Testis (tissue), 3 donors: ENCODE results near the gene SPG11. TPM values are rescaled to one million over a fixed set of nuclear protein-coding genes. Genes with fewer than 3 reads are reported as not detected.

ENCODE experiments used
- DNase-seq: peaks from one replicate; pipeline ENCODE4 v3.0.0-alpha.2; 2019
- H3K27ac ChIP-seq, 2 donors: fragments of 200-600 bp; sonication (generic); one replicate each; pipeline ENCODE4 v1.5.1; 2019
- H3K27me3 ChIP-seq: fragments of 200-600 bp; sonication (generic); one replicate; pipeline ENCODE4 v1.5.1; 2019
- H3K36me3 ChIP-seq: fragments of 200-600 bp; sonication (generic); one replicate; pipeline ENCODE4 v1.5.1; 2017; ENCODE audit warnings: low read depth; ENCODE audit errors: missing control alignments
- H3K4me1 ChIP-seq: fragments of 200-600 bp; sonication (generic); one replicate; pipeline ENCODE4 v1.5.1; 2019
- H3K4me3 ChIP-seq, 2 donors: fragments of 200-600 bp; sonication (generic); one replicate each; pipeline ENCODE4 v1.5.1; 2017 to 2019
- H3K9me3 ChIP-seq: fragments of 200-600 bp; sonication (generic); one replicate; pipeline ENCODE4 v1.5.1; 2017
- CTCF ChIP-seq, 3 experiments: fragments of 450-650 bp in 2 of 3; fragments of 200-600 bp in 1 of 3; sonication (generic) in 1 of 3; IDR thresholded peaks; one replicate each; pipeline ENCODE4 v1.5.1; 2016 to 2019; ENCODE audit warnings: antibody characterized with exemption in 3 of 3, mild to moderate bottlenecking in 2 of 3, moderate library complexity in 1 of 3
- POLR2A ChIP-seq: fragments of 450-650 bp; IDR thresholded peaks from one replicate; pipeline ENCODE4 v1.6.1; 2017; ENCODE audit warnings: antibody characterized with exemption, mild to moderate bottlenecking, moderate library complexity
- WGBS, 2 donors: methylation state at CpG; one replicate each; pipeline ENCODE4 v1.1.5; 2018; 5-methylcytosine and 5-hydroxymethylcytosine counted together
- intact Hi-C: fragments of 100-400 bp; cut with DNase I; formaldehyde crosslinking; loops from one replicate; pipeline ENCODE4 v1.15.1; 2023; ENCODE audit warnings: low total_unique reads
- polyA plus RNA-seq: library from polyadenylated mRNA; stranded (reverse); fragments of 350-450 nt; fragmentation: Illumina TruSeq; extraction: RNeasy Lipid Tissue Mini Kit (QIAGEN cat#74804); gene quantifications from one replicate; pipeline ENCODE4 v1.2.3, GENCODE V29; 2014; ENCODE audit warnings: low read depth, low replicate concordance; ENCODE audit not compliant: insufficient read depth
- total RNA-seq, 2 donors: library from RNA; depleted of rRNA; stranded (reverse); fragments of >200 nt; gene quantifications; one replicate each; pipeline ENCODE4 v1.2.3, GENCODE V29; 2016

SPG11 gene
- total and polyA plus RNA-seq, 3 donors from 2014 or later: 89.6 to 137 (median 127) TPM

- Histone ChIP-seq H3K27ac (no peak overlapping the region), H3K4me1 (no peaks in the 10 kb centered on the region), H3K27me3 (no peaks in the 10 kb centered on the region), H3K36me3 (no peaks in the 10 kb centered on the region), H3K9me3 (no peaks in the 10 kb centered on the region), H3K4me3 (no peak overlapping the region)
- 85 to 92% methylated on average over 3 of the region's 3 CpGs for WGBS, 2 donors
- intact Hi-C loops: no loop called here
- no peak for TF ChIP-seq CTCF (IDR thresholded peaks at IDR 0.05)
- TF ChIP-seq POLR2A: no peak
- DNase-seq: no peak
These were observed 6.5 kb downstream of the SPG11 start for GRCh38 chr15:44656913-44657312.

GRCh38 chr15:44656298-44656697, 7.2 kb downstream of the SPG11 start:
- H3K4me3 ChIP-seq: no peak overlapping the region
- no peaks in the 10 kb centered on the region for H3K36me3 ChIP-seq
- intact Hi-C loops: no loop called here
- no peaks in the 10 kb centered on the region for H3K27me3 ChIP-seq
- no peak for DNase-seq
- no peak for TF ChIP-seq POLR2A
- no peak for TF ChIP-seq CTCF (IDR thresholded peaks at IDR 0.05)
- H3K9me3 ChIP-seq: no peaks in the 10 kb centered on the region
- no peak overlapping the region for H3K27ac ChIP-seq
- WGBS, 2 donors: 96 to 97% methylated on average over 1 of the region's 1 CpG
- no peaks in the 10 kb centered on the region for H3K4me1 ChIP-seq

- intact Hi-C loops: no loop called here
- DNase-seq: no peak
- no peaks in the 10 kb centered on the region for H3K36me3 ChIP-seq
- H3K4me1 ChIP-seq: no peaks in the 10 kb centered on the region
- no peaks in the 10 kb centered on the region for H3K27me3 ChIP-seq
- H3K27ac ChIP-seq: no peak overlapping the region
- TF ChIP-seq CTCF (IDR thresholded peaks at IDR 0.05) (no peak), POLR2A (no peak)
- no peaks in the 10 kb centered on the region for H3K9me3 ChIP-seq
- no peak overlapping the region for H3K4me3 ChIP-seq
- 96 to 98% methylated on average over 6 of the region's 6 CpGs for WGBS, 2 donors
These were observed 8.6 kb downstream of the SPG11 start for GRCh38 chr15:44654858-44655257.

GRCh38 chr15:44647637-44648036, 15.8 kb downstream of the SPG11 start:
- DNase-seq: no peak
- Histone ChIP-seq H3K4me1 (no peaks in the 10 kb centered on the region), H3K4me3 (no peak overlapping the region), H3K27ac (no peak overlapping the region), H3K27me3 (no peaks in the 10 kb centered on the region), H3K9me3 (no peaks in the 10 kb centered on the region), H3K36me3 (no peaks in the 10 kb centered on the region)
- TF ChIP-seq CTCF (IDR thresholded peaks at IDR 0.05) (no peak), POLR2A (no peak)
- intact Hi-C loops: no loop called here

GRCh38 chr15:44647036-44647435, 16.4 kb downstream of the SPG11 start:
- no peak for TF ChIP-seq POLR2A
- no peak for TF ChIP-seq CTCF (IDR thresholded peaks at IDR 0.05)
- H3K27ac ChIP-seq: no peak overlapping the region
- H3K36me3 ChIP-seq: no peaks in the 10 kb centered on the region
- WGBS, 2 donors: 96 to 100% methylated on average over 1 of the region's 1 CpG
- no peaks in the 10 kb centered on the region for H3K27me3 ChIP-seq
- no peak overlapping the region for H3K4me3 ChIP-seq
- DNase-seq: no peak
- H3K4me1 ChIP-seq: no peaks in the 10 kb centered on the region
- no peaks in the 10 kb centered on the region for H3K9me3 ChIP-seq
- intact Hi-C loops: no loop called here
